K562 (cell line): ENCODE results near the gene CALM3. TPM values are rescaled to one million over a fixed set of nuclear protein-coding genes. Genes with fewer than 3 reads are reported as not detected.
A peak's percentile ranks its signal among the peaks of the same experiment; 100 is the strongest.

ENCODE experiments used
- BRCA1 ChIP-seq, 2 experiments: fragments of 450-650 bp in 1 of 2; sonication (generic) in 1 of 2; formaldehyde crosslinking in 1 of 2; IDR thresholded peaks; 2 replicates each; pipeline versions ENCODE4 v1.5.0 to v1.6.1; 2017 to 2020; ENCODE audit warnings: mild to moderate bottlenecking in 1 of 2, missing genetic modification reagents in 1 of 2
- CREB1 ChIP-seq, 2 experiments: sonication (generic) in 1 of 2; formaldehyde crosslinking in 1 of 2; IDR thresholded peaks; 2 replicates each; pipeline versions ENCODE4 v1.6.1 to v1.8.0; 2012 to 2022; ENCODE audit warnings: inconsistent platforms in 1 of 2, mild to moderate bottlenecking in 1 of 2, missing genetic modification reagents in 1 of 2, moderate library complexity in 1 of 2
- CXXC5 ChIP-seq: fragments of 250-450 bp; sonication (Bioruptor Pico); IDR thresholded peaks from 2 replicates; pipeline ENCODE4 v1.8.0; 2022; ENCODE audit warnings: inconsistent platforms, mild to moderate bottlenecking, moderate library complexity
- GABPA ChIP-seq: fragments of 200-800 bp; sonication (Bioruptor generic); conservative IDR thresholded peaks from 2 replicates; pipeline ENCODE4 v1.6.1; 2016; ENCODE audit warnings: low read depth, missing genetic modification characterization, missing compliant biosample characterization
- HMGN3 ChIP-seq: IDR thresholded peaks from 2 replicates; pipeline ENCODE4 v1.6.1; 2011; ENCODE audit warnings: borderline replicate concordance, low read depth, mild to moderate bottlenecking, mixed read lengths, low read length; ENCODE audit not compliant: insufficient read length; ENCODE audit errors: extremely low read depth
- KDM1A ChIP-seq, 2 experiments: fragments of 450-650 bp; IDR thresholded peaks; 2 replicates each; pipeline ENCODE4 v1.6.1; 2016; ENCODE audit warnings: mild to moderate bottlenecking in 2 of 2
- MEF2A ChIP-seq: IDR thresholded peaks from 2 replicates; pipeline ENCODE4 v1.6.1; 2011; ENCODE audit warnings: low read depth, mild to moderate bottlenecking, low read length, moderate library complexity; ENCODE audit not compliant: control insufficient read depth
- POLR2G ChIP-seq: fragments of 200-400 bp; formaldehyde crosslinking; IDR thresholded peaks from 2 replicates; pipeline ENCODE4 v1.6.1; 2017; ENCODE audit warnings: low read depth, mild to moderate bottlenecking, antibody characterized with exemption, low read length, moderate library complexity
- SRSF3 ChIP-seq: fragments of 200-400 bp; formaldehyde crosslinking; IDR thresholded peaks from 2 replicates; pipeline ENCODE4 v1.6.1; 2016; ENCODE audit warnings: mild to moderate bottlenecking, low read length, moderate library complexity; ENCODE audit not compliant: insufficient read depth
- TBP ChIP-seq: optimal IDR thresholded peaks from 2 replicates; pipeline ENCODE3; 2011; ENCODE audit warnings: low read depth, low read length, improper control_type of control experiment
- polyA plus RNA-seq, 8 experiments: library from polyadenylated mRNA; depleted of rRNA in 4 of 8; stranded (reverse) in 5 of 8; unstranded in 3 of 8; fragments of >200 nt; fragmentation: Nextera tagmentation in 2 of 8; fragmentation: Illumina TruSeq in 1 of 8; extraction: Ambion mirVana in 2 of 8; extraction: Trizol in 1 of 8; gene quantifications; 2 replicates each; pipeline versions ENCODE4 v1.2.1 to v1.2.3, GENCODE V29; 2011 to 2014; ENCODE audit warnings: inconsistent platforms in 1 of 8, missing spikeins in 1 of 8
- total RNA-seq, 7 experiments: library from RNA; depleted of rRNA in 6 of 7; stranded (reverse); fragments of >200 nt in 6 of 7; fragmentation: Illumina TruSeq in 2 of 7; extraction: Trizol in 2 of 7; gene quantifications; 2 replicates each; pipeline versions ENCODE4 v1.2.1 to v1.2.3, GENCODE V29; 2011 to 2021; ENCODE audit warnings: low replicate concordance in 1 of 7
- TF ChIP-seq, protein P1 (sequence below): sonication (generic); formaldehyde crosslinking; IDR thresholded peaks from 2 replicates; pipeline ENCODE4 v1.8.1; 2023; ENCODE audit warnings: missing genetic modification reagents, mild to moderate bottlenecking, borderline replicate concordance
- TF ChIP-seq, protein P2 (sequence below): fragments of 250-450 bp; sonication (Bioruptor Pico); IDR thresholded peaks from 2 replicates; pipeline ENCODE4 v1.8.0; 2021; ENCODE audit warnings: moderate library complexity, mild to moderate bottlenecking, inconsistent platforms
- TF ChIP-seq, protein P3 (sequence below): sonication (generic); formaldehyde crosslinking; IDR thresholded peaks from 2 replicates; pipeline ENCODE4 v1.8.0; 2022; ENCODE audit warnings: missing genetic modification reagents, mild to moderate bottlenecking, moderate library complexity, borderline replicate concordance
- TF ChIP-seq, protein P4 (sequence below): conservative IDR thresholded peaks from 2 replicates; pipeline ENCODE4 v1.6.1; 2011; ENCODE audit warnings: low read depth, mild to moderate bottlenecking, low read length; ENCODE audit not compliant: control insufficient read depth

Gene CALM3
- total and polyA plus RNA-seq, 9 of the 15 experiments (the other 6 are each of a cell fraction or from before 2014, with no cell fraction given): 34.6 to 350 (median 156) TPM

DNA sequence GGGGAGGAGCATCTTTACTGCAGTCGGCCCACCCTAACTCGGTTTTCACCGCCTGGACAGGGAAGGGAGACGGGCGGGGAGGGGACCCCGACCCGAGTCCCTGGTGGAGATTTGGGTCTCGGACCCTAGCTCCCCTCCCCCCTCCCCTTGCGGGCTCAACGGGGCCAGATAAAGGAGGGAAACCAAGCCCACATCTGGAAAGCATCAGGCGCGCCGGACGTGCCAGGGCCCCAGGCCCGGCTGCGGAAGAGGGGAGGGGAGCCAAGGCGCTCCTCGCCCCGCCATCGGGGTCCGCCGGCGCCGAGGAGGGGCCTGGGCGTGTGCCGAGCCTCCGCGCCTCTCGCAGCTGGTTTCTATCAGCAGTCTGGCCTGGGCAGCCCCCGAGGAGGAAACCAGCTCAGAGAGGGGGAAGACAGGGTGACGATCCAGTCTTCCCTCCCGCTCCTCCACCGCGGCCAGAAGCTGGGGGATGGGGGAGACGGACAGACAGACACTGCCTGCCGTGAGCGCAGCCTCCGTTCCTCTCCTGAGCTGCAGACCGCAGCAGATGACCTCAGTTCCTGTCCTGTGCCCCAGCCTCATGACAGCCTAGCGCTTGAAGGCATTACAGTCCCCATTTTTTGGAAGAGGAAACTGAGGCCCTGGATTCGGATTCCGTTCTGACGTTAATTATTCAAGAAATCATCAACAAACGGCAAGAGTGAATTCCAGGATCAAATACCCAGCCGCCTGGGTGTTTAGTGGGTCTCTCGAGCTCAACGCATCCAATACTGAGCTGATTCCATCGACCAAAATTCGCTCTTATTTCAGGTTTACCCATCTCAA lies 38.4 kb downstream of the CALM3 start (continued):
- TF ChIP-seq, protein P1, sequence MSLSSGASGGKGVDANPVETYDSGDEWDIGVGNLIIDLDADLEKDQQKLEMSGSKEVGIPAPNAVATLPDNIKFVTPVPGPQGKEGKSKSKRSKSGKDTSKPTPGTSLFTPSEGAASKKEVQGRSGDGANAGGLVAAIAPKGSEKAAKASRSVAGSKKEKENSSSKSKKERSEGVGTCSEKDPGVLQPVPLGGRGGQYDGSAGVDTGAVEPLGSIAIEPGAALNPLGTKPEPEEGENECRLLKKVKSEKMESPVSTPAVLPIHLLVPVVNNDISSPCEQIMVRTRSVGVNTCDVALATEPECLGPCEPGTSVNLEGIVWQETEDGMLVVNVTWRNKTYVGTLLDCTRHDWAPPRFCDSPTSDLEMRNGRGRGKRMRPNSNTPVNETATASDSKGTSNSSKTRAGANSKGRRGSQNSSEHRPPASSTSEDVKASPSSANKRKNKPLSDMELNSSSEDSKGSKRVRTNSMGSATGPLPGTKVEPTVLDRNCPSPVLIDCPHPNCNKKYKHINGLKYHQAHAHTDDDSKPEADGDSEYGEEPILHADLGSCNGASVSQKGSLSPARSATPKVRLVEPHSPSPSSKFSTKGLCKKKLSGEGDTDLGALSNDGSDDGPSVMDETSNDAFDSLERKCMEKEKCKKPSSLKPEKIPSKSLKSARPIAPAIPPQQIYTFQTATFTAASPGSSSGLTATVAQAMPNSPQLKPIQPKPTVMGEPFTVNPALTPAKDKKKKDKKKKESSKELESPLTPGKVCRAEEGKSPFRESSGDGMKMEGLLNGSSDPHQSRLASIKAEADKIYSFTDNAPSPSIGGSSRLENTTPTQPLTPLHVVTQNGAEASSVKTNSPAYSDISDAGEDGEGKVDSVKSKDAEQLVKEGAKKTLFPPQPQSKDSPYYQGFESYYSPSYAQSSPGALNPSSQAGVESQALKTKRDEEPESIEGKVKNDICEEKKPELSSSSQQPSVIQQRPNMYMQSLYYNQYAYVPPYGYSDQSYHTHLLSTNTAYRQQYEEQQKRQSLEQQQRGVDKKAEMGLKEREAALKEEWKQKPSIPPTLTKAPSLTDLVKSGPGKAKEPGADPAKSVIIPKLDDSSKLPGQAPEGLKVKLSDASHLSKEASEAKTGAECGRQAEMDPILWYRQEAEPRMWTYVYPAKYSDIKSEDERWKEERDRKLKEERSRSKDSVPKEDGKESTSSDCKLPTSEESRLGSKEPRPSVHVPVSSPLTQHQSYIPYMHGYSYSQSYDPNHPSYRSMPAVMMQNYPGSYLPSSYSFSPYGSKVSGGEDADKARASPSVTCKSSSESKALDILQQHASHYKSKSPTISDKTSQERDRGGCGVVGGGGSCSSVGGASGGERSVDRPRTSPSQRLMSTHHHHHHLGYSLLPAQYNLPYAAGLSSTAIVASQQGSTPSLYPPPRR (CRISPR knock-in tag): 0 out of 2 replicates have a peak, but pooled peaks have one; percentile 59
- TF ChIP-seq, protein P2, sequence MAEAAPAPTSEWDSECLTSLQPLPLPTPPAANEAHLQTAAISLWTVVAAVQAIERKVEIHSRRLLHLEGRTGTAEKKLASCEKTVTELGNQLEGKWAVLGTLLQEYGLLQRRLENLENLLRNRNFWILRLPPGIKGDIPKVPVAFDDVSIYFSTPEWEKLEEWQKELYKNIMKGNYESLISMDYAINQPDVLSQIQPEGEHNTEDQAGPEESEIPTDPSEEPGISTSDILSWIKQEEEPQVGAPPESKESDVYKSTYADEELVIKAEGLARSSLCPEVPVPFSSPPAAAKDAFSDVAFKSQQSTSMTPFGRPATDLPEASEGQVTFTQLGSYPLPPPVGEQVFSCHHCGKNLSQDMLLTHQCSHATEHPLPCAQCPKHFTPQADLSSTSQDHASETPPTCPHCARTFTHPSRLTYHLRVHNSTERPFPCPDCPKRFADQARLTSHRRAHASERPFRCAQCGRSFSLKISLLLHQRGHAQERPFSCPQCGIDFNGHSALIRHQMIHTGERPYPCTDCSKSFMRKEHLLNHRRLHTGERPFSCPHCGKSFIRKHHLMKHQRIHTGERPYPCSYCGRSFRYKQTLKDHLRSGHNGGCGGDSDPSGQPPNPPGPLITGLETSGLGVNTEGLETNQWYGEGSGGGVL: no peak
- TF ChIP-seq BRCA1 (IDR thresholded peaks at IDR 0.05) (no peak), BRCA1 (CRISPR knock-in tag; IDR thresholded peaks at IDR 0.05) (peak; percentile 85; the same call in 1 of the 2 replicates), CXXC5 (CRISPR knock-in tag) (peak; percentile 42; the same call in 1 of the 2 replicates), SRSF3 (no peak), GABPA (tag) (peak; percentile 49), CREB1 (IDR thresholded peaks at IDR 0.05) (peak; percentile 0; the same call in 1 of the 2 replicates), CREB1 (CRISPR knock-in tag; IDR thresholded peaks at IDR 0.05) (no peak), HMGN3 (no peak), POLR2G (peak; percentile 66), TBP (no peak), KDM1A (IDR thresholded peaks at IDR 0.05) (peak; percentile 14 to 64; a peak in 1 of 4 replicates), MEF2A (no peak)
- TF ChIP-seq, protein P3, sequence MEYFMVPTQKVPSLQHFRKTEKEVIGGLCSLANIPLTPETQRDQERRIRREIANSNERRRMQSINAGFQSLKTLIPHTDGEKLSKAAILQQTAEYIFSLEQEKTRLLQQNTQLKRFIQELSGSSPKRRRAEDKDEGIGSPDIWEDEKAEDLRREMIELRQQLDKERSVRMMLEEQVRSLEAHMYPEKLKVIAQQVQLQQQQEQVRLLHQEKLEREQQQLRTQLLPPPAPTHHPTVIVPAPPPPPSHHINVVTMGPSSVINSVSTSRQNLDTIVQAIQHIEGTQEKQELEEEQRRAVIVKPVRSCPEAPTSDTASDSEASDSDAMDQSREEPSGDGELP (CRISPR knock-in tag): peak; percentile 54; the same call in 1 of the 2 replicates
- TF ChIP-seq, protein P4, sequence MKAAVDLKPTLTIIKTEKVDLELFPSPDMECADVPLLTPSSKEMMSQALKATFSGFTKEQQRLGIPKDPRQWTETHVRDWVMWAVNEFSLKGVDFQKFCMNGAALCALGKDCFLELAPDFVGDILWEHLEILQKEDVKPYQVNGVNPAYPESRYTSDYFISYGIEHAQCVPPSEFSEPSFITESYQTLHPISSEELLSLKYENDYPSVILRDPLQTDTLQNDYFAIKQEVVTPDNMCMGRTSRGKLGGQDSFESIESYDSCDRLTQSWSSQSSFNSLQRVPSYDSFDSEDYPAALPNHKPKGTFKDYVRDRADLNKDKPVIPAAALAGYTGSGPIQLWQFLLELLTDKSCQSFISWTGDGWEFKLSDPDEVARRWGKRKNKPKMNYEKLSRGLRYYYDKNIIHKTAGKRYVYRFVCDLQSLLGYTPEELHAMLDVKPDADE: peak; percentile 53; the same call in 1 of the 2 replicates
